ENCODE measurements around the gene HK1. TPM values are rescaled to one million over a fixed set of nuclear protein-coding genes. Genes with fewer than 3 reads are reported as not detected.

Gene HK1
- total RNA-seq, 2 donors from 2014 or later: 186 to 228 TPM

GRCh38 chr10:69269761-69270160 is 8.5 kb upstream of the HK1 start:
- no peak overlapping the region for H3K27ac ChIP-seq
- TF ChIP-seq, protein P1, sequence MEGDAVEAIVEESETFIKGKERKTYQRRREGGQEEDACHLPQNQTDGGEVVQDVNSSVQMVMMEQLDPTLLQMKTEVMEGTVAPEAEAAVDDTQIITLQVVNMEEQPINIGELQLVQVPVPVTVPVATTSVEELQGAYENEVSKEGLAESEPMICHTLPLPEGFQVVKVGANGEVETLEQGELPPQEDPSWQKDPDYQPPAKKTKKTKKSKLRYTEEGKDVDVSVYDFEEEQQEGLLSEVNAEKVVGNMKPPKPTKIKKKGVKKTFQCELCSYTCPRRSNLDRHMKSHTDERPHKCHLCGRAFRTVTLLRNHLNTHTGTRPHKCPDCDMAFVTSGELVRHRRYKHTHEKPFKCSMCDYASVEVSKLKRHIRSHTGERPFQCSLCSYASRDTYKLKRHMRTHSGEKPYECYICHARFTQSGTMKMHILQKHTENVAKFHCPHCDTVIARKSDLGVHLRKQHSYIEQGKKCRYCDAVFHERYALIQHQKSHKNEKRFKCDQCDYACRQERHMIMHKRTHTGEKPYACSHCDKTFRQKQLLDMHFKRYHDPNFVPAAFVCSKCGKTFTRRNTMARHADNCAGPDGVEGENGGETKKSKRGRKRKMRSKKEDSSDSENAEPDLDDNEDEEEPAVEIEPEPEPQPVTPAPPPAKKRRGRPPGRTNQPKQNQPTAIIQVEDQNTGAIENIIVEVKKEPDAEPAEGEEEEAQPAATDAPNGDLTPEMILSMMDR (IDR thresholded peaks at IDR 0.05): no peak
- no peaks in the 10 kb centered on the region for H3K27me3 ChIP-seq
- DNase-seq (ENCODE audit: low spot score): no peak
- no peaks in the 10 kb centered on the region for H3K4me1 ChIP-seq
- no peaks in the 10 kb centered on the region for H3K9me3 ChIP-seq
- no peak overlapping the region for H3K4me3 ChIP-seq
- H3K36me3 ChIP-seq: no peaks in the 10 kb centered on the region

- Histone ChIP-seq H3K36me3 (no peaks in the 10 kb centered on the region), H3K9me3 (no peaks in the 10 kb centered on the region), H3K4me3 (no peak overlapping the region), H3K27ac (no peak overlapping the region), H3K27me3 (no peaks in the 10 kb centered on the region), H3K4me1 (no peaks in the 10 kb centered on the region)
- TF ChIP-seq, protein P1 (IDR thresholded peaks at IDR 0.05): no peak
- no peak for DNase-seq (ENCODE audit: low spot score)
Measured at GRCh38 chr10:69270990-69271389, 7.3 kb upstream of the HK1 start.

- no peaks in the 10 kb centered on the region for H3K36me3 ChIP-seq
- H3K27me3 ChIP-seq: no peaks in the 10 kb centered on the region
- TF ChIP-seq, protein P1 (IDR thresholded peaks at IDR 0.05): no peak
- DNase-seq (ENCODE audit: low spot score): no peak
- no peak overlapping the region for H3K4me3 ChIP-seq
- no peak overlapping the region for H3K27ac ChIP-seq
- no peaks in the 10 kb centered on the region for H3K9me3 ChIP-seq
- H3K4me1 ChIP-seq: no peaks in the 10 kb centered on the region
Measured at GRCh38 chr10:69272624-69273023, 5.7 kb upstream of the HK1 start.

DNA sequence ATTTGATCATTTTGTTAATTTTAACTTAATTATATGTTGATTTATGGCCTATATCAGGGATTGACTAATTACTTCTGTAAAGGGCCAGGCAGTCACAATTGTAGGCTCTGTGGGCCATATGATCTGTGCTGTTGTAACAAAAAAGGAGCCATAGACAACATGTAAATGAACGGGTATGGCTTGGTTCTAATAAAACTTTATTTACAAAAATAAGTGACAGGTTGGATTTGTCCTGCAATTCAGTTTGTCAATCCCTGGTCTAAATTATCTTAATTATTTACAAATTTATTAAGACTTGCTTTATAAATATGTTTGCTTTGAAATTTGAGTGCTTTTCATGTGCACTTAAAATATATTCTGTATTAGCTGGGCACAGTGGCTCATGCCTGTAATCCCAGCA is 2.9 kb upstream of the HK1 start:
- H3K27ac ChIP-seq: no peak overlapping the region
- DNase-seq (ENCODE audit: low spot score): no peak
- H3K9me3 ChIP-seq: no peaks in the 10 kb centered on the region
- no peaks in the 10 kb centered on the region for H3K27me3 ChIP-seq
- H3K4me1 ChIP-seq: peaks cover 0 to 13% of the 10 kb centered on the region in 2 donors
- no peak overlapping the region for H3K4me3 ChIP-seq
- H3K36me3 ChIP-seq: no peaks in the 10 kb centered on the region
- TF ChIP-seq, protein P1 (IDR thresholded peaks at IDR 0.05): no peak

- TF ChIP-seq, protein P1 (IDR thresholded peaks at IDR 0.05): no peak
- Histone ChIP-seq H3K9me3 (no peaks in the 10 kb centered on the region), H3K27ac (no peak overlapping the region), H3K27me3 (no peaks in the 10 kb centered on the region), H3K4me3 (no peak overlapping the region), H3K4me1 (peaks cover 0 to 15% of the 10 kb centered on the region in 2 donors), H3K36me3 (no peaks in the 10 kb centered on the region)
- no peak for DNase-seq (ENCODE audit: low spot score)
Measured at GRCh38 chr10:69276503-69276902, 1.8 kb upstream of the HK1 start.

DNA sequence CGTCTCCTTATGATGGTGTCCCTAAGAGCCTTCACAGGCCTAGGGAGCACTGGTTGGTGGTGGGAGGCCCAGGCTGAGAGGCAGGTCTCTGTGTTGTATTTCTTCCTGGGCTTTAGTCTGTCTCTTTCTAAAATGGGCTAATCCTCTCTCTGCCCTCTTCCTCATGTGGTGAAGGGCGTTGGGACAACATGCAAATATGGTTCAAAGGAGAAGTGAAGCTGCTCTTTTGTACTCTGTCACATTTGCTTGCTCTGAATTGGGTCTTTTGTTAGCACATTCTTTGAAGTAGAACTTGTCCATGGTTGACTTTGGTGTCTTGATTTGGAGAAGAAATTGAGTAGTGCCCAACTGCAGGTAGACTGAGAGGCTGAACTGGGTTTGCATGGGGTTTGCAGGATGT is 814 bp downstream of the HK1 start:
- DNase-seq (ENCODE audit: low spot score): no peak
- peaks cover 0 to 24% of the 10 kb centered on the region in 2 donors for H3K4me1 ChIP-seq
- no peak overlapping the region for H3K4me3 ChIP-seq
- no peaks in the 10 kb centered on the region for H3K9me3 ChIP-seq
- TF ChIP-seq, protein P1 (IDR thresholded peaks at IDR 0.05): no peak
- H3K27me3 ChIP-seq: no peaks in the 10 kb centered on the region
- H3K27ac ChIP-seq: peak overlapping the region in 1 of 2 donors; percentile 58
- H3K36me3 ChIP-seq: no peaks in the 10 kb centered on the region
